ENCODE measurements around the gene MACROD2. TPM values are rescaled to one million over a fixed set of nuclear protein-coding genes. Genes with fewer than 3 reads are reported as not detected.

Gene MACROD2
- total RNA-seq, 1 experiment from 2014 or later = 1.6 TPM

DNA sequence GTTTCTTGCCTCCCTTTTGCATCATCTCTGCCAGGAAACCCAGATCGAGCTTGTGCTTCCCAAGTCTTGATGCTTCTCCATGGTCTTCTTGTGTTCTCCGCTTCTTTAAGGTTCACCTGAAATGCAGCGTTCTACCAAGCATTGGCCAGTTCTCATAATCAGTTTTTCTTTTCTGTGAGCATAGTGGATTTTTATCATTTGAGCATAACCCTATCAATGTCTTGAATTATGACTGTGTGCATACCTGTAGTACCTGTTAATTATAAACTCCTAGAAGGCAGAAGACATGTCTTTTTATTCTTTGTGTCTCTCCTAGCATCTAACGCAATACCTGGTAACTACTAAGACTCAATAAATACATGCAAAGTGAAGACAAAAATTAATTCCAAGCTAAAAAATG is 1146.5 kb downstream of the MACROD2 start:
- H3K23ac ChIP-seq (ENCODE audit: insufficient read length, low read depth, low read length) = no peak overlapping the region
- H2BK20ac ChIP-seq (ENCODE audit: low read depth, low read length, poor library complexity, severe bottlenecking) = no peak overlapping the region
- no peak overlapping the region for H3K4me3 Mint-ChIP-seq
- no peak for TF ChIP-seq CTCF (conservative IDR thresholded peaks at IDR 0.05)
- no peaks in the 10 kb centered on the region for H3K4me1 ChIP-seq (ENCODE audit: insufficient read depth, low read length)
- no CpG with 5 or more reads among the region's 4 CpGs for WGBS (ENCODE audit: extremely low coverage, insufficient read length, low lambda C conversion rate)
- H3K23me2 ChIP-seq (ENCODE audit: insufficient read length, low read depth, low read length, poor library complexity, severe bottlenecking) = no peaks in the 10 kb centered on the region
- no peak overlapping the region for H3K4ac ChIP-seq (ENCODE audit: low read depth, low read length)
- no peaks in the 10 kb centered on the region for H3K36me3 Mint-ChIP-seq (ENCODE audit: insufficient read depth in 1 of 3, low read depth in 3 of 3)
- H3K18ac ChIP-seq (ENCODE audit: insufficient read length, low read depth, low read length) = no peak overlapping the region
- H4K20me1 ChIP-seq (ENCODE audit: control insufficient read depth, insufficient read depth, insufficient read length) = peaks cover 2% of the 10 kb centered on the region
- no peak overlapping the region for H3K4me2 ChIP-seq (ENCODE audit: insufficient read depth, insufficient read length, low read length)
- H4K8ac ChIP-seq (replicated peaks; ENCODE audit: insufficient read length, low read depth, low read length) = no peak overlapping the region
- H3K4me1 Mint-ChIP-seq = 0 out of 4 replicates have a peak, but pooled peaks cover 1 to 4% of the 10 kb centered on the region in 2 experiments
- no peak overlapping the region for H3T11ph ChIP-seq (ENCODE audit: low read length)
- no peak overlapping the region for H3K56ac ChIP-seq (ENCODE audit: insufficient read length, low read depth, low read length)
- DNase-seq = no peak
- H2BK15ac ChIP-seq (ENCODE audit: low read depth, low read length) = no peak overlapping the region
- H2AK5ac ChIP-seq (ENCODE audit: insufficient read length, low read length) = no peak overlapping the region
- no peak overlapping the region for H3K27ac Mint-ChIP-seq
- H3K27ac ChIP-seq (ENCODE audit: insufficient read length, low read depth, low read length) = no peak overlapping the region
- H3K9ac ChIP-seq (ENCODE audit: extremely low read depth, insufficient read length, low read length) = no peak overlapping the region
- no peaks in the 10 kb centered on the region for H3K27me3 Mint-ChIP-seq (ENCODE audit: low read depth)
- no peaks in the 10 kb centered on the region for H3K79me1 ChIP-seq (ENCODE audit: insufficient read depth, low read depth, low read length, poor library complexity, severe bottlenecking)
- no peak overlapping the region for H3K14ac ChIP-seq (ENCODE audit: insufficient read depth, low read length)
- no peak overlapping the region for H2BK12ac ChIP-seq (ENCODE audit: insufficient read length, low read depth, low read length)
- H4K91ac ChIP-seq (ENCODE audit: insufficient read length, low read depth, low read length) = no peak overlapping the region
- no peaks in the 10 kb centered on the region for H3K27me3 ChIP-seq (ENCODE audit: insufficient read depth, low read length)
- no peaks in the 10 kb centered on the region for H3K9me3 ChIP-seq (ENCODE audit: control insufficient read depth, low read depth, low read length)
- H2AFZ ChIP-seq (ENCODE audit: low read length) = no peak overlapping the region
- H3K9me3 Mint-ChIP-seq = no peaks in the 10 kb centered on the region; a peak in 1 of 5 replicates
- no peak overlapping the region for H4K5ac ChIP-seq (ENCODE audit: insufficient read length, low read depth, low read length)
- no peak overlapping the region for H2BK5ac ChIP-seq (ENCODE audit: insufficient read length, low read length)
- H3K79me2 ChIP-seq (ENCODE audit: insufficient read depth, low read length) = no peaks in the 10 kb centered on the region
- H2BK120ac ChIP-seq (ENCODE audit: low read depth, low read length, poor library complexity, severe bottlenecking) = no peak overlapping the region

Data from H9 (cell line).